Lung microvascular endothelial cell (primary cell): ENCODE data around the gene TIMM21. TPM values are rescaled to one million over a fixed set of nuclear protein-coding genes. Genes with fewer than 3 reads are reported as not detected.

Experiments
- DNase-seq, 2 donors: peaks; one replicate each; pipeline versions ENCODE4 v3.0.0 to v3.0.0-alpha.2; 2010; ENCODE audit warnings: low read depth in 2 of 2
- total RNA-seq: library from RNA; depleted of rRNA; stranded (reverse); fragments of >200 nt; gene quantifications from 2 replicates; pipeline ENCODE4 v1.2.1, GENCODE V29; 2014

Gene TIMM21, protein sequence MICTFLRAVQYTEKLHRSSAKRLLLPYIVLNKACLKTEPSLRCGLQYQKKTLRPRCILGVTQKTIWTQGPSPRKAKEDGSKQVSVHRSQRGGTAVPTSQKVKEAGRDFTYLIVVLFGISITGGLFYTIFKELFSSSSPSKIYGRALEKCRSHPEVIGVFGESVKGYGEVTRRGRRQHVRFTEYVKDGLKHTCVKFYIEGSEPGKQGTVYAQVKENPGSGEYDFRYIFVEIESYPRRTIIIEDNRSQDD
- total RNA-seq = 18.3 and 27.4 TPM in 2 replicates

- peak; percentile 98 for DNase-seq
Observed at GRCh38 chr18:74147779-74148542, at the start of gene TIMM21, which contains the start of gene FBXO15. Gene TIMM21 (plus strand): TSS chr18:74148523. CDS start chr18:74148809, 286 bp downstream. Gene FBXO15 (minus strand): TSS chr18:74147834. CDS start chr18:74147785, 49 bp downstream.

- DNase-seq = no peak
Observed at GRCh38 chr18:74108460-74108859, 39.9 kb upstream of the TIMM21 start.

DNA sequence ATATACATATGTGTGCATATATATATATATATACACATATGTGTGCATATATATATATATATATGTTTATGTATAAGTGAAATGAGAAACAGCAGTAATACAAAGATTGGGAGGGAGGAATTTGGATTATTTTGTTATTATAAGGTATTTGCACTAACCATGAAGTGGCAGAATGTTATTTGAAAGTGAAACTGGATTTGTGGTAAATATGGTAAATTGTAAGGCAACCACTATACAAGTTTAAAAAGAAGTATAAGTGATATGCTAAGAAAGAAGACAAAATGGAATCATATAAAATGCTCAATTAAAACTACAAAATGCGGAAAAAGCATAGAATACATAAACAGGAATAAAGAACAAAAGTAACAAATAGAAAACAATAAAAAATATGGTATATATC, 38.2 kb upstream of the TIMM21 start:
- no peak for DNase-seq

GRCh38 chr18:74110976-74111375, 37.3 kb upstream of the TIMM21 start:
- no peak for DNase-seq

DNA sequence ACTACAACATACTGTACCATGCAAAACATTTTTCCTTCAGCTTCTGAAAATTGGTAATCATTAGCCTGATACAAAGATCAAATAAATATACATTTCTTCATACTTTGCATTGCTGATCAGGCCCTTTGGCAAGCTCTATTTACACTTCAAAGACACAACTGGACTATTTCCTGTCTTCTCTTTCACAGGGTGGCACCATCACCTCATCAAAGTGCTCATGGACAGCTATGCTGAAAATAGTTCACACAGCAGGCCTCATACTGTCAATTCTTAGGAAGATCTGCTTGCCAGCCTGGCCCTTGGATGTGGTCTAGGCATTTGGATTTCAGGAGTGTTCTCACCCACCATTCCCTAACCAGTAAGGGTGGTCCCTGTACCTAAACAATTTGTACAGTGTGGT, 34.6 kb upstream of the TIMM21 start:
- DNase-seq = no peak

DNA sequence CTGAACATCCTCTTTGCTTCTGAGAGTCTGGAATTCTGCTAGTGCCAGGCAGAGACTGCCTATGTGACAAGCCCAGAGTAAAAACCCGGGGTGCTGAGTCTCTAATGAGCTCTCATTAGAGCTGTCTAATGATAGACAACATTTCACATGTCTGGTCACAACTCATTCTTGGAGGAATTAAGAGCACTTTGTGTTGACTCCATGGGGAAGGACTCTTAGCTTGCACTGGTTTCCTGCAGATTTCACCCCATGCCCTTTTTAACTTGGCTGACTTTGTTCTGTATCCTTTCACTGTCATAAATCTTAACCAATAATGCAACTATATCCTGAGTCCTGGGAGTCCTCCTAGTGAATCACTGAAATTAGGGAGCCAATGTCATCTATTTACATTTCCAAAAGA, 34.2 kb upstream of the TIMM21 start:
- DNase-seq = peak in 1 of 2 donors; percentile 15

DNA sequence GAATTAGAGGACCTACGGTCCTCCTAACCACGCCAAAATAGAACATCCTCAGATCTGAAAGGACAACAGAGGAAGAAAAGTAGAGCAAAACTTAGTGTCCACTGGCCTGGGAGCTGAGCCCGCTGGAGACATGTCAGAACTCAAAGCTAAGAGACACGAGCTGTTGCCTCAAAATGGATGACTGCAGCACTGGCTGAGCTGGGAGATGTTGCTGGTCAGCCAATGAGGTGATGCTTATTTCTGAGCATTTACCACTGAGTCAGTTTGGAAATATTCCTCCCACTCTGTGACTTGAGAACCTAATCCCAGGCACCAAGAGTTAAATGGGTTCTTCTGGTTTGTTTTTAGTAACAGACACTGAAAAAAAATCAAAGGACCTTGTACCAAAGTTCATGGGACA, 33.3 kb upstream of the TIMM21 start:
- no peak for DNase-seq

- peak; percentile 39 to 53 for DNase-seq
Observed at GRCh38 chr18:74116633-74117554, 31.4 kb upstream of the TIMM21 start.

GRCh38 chr18:74123200-74123599, 25.1 kb upstream of the TIMM21 start:
- no peak for DNase-seq

DNA sequence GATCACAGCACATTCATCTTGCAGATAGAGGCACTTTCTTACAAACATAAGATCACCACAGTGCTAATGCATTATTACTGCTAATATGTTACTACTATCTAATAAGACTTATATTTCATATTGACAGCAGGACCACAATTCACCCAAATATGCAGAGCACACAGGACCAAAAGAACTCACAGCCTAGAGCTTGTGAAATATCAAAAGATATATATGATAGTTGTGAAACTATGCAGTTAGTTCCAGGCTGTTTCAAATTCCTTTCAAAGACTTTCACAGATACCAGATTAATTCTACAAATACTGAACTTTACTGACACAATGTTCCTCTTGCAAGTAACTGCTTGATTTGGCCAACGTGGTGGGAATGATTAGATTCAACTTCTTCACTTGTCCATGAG, 23.7 kb upstream of the TIMM21 start:
- no peak for DNase-seq

- no peak for DNase-seq
Observed at GRCh38 chr18:74126684-74127655, 21.4 kb upstream of the TIMM21 start.

DNA sequence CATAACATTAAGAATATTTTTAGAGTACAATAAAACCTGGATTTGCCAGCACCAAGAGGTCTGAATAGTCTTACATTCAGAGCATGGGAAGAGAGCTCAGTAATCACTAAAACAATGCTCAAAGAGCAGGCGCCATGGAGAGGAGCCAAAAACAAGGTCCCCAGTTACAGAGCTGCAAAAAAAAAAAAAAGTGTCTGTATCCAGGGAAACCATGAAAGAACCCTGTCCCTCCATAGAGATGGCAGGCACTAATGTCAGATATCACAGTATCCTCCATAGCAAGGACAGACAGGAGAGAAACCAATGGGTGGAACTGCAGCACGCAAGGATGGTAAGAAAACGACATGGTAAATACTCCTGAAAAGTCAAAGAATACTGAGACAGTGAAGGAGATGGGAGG, 20.2 kb upstream of the TIMM21 start:
- no peak for DNase-seq

- no peak for DNase-seq
Observed at GRCh38 chr18:74131124-74131523, 17.2 kb upstream of the TIMM21 start.

- DNase-seq = no peak
Observed at GRCh38 chr18:74132201-74132600, 16.1 kb upstream of the TIMM21 start.

DNA sequence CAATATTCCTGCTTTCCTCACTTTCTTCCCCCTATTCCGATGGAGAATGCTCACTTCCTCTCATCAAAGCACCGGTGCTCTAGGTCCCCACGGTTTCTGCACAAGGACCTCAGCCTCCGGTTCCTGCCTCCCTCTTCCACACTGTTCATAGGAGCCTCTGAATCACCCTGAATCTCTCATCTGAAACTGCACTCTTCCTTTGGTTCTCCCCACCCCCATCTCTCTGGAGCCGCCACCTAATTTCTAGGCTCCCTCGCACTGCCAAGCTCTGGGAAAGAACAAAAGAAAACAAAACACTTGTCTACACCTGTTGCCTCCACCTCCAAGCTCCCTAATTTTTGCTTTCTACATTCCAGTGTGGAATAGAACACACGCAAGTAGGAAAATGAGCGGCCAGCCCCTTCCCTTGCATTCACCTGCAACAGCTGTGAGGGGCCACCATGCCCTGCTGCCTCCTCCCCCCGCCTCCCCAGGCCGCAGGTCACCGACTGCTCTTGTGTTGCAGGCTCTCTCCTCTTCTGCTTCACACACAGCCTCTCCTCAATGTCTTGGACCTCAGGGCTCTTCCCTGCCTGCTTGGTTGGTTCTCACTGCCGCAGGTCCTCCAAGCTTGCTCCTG, 10.3 kb upstream of the TIMM21 start:
- no peak for DNase-seq

- DNase-seq = no peak
Observed at GRCh38 chr18:74139411-74139810, 8.9 kb upstream of the TIMM21 start.

- peak in 1 of 2 donors; percentile 24 for DNase-seq
Observed at GRCh38 chr18:74139888-74140287, 8.4 kb upstream of the TIMM21 start.

DNA sequence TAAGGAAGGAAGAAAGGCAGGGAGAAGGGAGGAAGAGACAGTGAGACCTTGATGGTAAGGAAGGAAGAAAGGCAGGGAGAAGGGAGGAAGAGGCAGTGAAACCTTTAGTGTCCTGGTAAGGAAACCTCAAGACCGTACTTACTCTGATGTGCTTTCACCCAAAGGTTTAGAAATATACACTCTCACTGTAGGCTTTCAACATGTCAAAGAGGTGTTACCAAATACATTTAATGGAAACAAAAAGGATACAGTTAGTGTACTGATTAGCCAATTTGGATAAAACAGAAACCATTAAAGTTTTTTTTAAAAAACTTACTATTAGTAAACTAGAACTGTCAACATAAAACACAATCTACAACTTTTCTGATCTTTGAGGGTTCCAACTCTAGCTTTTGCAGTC, 7.7 kb upstream of the TIMM21 start:
- no peak for DNase-seq

GRCh38 chr18:74141667-74142066, 6.7 kb upstream of the TIMM21 start:
- no peak for DNase-seq

DNA sequence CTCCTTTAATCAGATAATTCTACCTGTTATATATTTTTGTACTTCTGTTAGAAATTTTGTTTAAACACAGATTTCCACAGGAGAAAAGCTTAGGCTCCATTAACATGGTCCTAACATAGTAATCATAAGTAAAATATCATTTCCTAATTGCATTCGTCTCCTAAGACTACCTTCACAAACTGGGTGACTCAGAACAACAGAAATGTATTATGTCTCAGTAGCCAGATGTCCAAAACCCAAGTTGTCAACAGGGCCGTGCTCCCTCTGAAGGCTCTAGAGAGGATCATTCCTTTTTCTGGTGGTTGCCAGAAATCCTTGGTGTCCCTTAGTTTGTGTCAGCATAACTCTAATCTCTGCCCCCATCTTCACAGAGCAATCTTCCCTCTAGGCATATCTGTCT, 6.1 kb upstream of the TIMM21 start:
- DNase-seq = no peak
